ENCODE data around the gene CEP104. TPM values are rescaled to one million over a fixed set of nuclear protein-coding genes. Genes with fewer than 3 reads are reported as not detected.

Gene CEP104
- total RNA-seq, 1 experiment from 2014 or later: 47.7 TPM

GRCh38 chr1:3890389-3891328, 33.6 kb upstream of the CEP104 start:
- BruUV-seq (replicated peaks): no TSS peak
- Histone ChIP-seq H3K27me3 (ENCODE audit: insufficient read depth, low read depth) (no peaks in the 10 kb centered on the region), H3K27ac (no peak overlapping the region), H3K4me2 (no peak overlapping the region), H4K20me1 (ENCODE audit: insufficient read depth) (peaks cover 23% of the 10 kb centered on the region), H3K9me2 (ENCODE audit: insufficient read depth) (no peaks in the 10 kb centered on the region), H3K9me3 (ENCODE audit: insufficient read depth, low read depth) (no peaks in the 10 kb centered on the region), H3F3A (ENCODE audit: insufficient read depth, low read depth) (0 out of 2 replicates have a peak, but pooled peaks cover 4% of the 10 kb centered on the region), H2AFZ (no peak overlapping the region), H3K4me1 (replicated peaks; ENCODE audit: insufficient read depth) (no peaks in the 10 kb centered on the region), H3K79me2 (ENCODE audit: low read depth) (peaks cover 18% of the 10 kb centered on the region), H3K4me3 (no peak overlapping the region), H3K36me3 (ENCODE audit: low read depth) (peaks cover 3% of the 10 kb centered on the region; the same call in 1 of the 2 replicates)
- ChIA-PET POLR2A (ENCODE audit: unreplicated experiment) (no interaction called here), CTCF (no interaction called here)
- intact Hi-C loops (cut with micrococcal nuclease; ENCODE audit: unreplicated experiment): no loop called here
- no peak for DNase-seq
- TF ChIP-seq, protein P1, sequence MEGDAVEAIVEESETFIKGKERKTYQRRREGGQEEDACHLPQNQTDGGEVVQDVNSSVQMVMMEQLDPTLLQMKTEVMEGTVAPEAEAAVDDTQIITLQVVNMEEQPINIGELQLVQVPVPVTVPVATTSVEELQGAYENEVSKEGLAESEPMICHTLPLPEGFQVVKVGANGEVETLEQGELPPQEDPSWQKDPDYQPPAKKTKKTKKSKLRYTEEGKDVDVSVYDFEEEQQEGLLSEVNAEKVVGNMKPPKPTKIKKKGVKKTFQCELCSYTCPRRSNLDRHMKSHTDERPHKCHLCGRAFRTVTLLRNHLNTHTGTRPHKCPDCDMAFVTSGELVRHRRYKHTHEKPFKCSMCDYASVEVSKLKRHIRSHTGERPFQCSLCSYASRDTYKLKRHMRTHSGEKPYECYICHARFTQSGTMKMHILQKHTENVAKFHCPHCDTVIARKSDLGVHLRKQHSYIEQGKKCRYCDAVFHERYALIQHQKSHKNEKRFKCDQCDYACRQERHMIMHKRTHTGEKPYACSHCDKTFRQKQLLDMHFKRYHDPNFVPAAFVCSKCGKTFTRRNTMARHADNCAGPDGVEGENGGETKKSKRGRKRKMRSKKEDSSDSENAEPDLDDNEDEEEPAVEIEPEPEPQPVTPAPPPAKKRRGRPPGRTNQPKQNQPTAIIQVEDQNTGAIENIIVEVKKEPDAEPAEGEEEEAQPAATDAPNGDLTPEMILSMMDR (conservative IDR thresholded peaks at IDR 0.05): no peak
- no peak for TF ChIP-seq EZH2 (IDR thresholded peaks at IDR 0.05; ENCODE audit: low read depth)

DNA sequence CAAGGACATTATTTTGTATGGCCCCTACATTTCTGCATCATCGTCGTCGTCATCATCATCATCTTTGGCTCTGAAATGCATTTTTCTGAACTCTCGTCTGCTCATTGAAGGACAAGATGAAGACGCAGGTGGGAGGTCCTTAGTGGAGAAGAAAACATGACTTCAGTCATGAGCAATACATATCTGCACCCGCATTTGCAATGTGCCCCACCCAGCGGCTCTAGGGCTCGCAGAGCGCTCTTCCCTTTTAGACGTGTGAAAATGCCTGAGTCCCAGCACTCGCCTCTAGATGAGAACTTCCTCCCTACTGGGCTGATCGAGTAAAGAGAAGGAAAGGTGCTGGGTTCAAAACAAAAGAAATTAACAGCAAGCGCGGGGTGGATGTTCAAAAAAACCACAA, 32.9 kb upstream of the CEP104 start:
- no peaks in the 10 kb centered on the region for H3K4me1 ChIP-seq (replicated peaks; ENCODE audit: insufficient read depth)
- peaks cover 3% of the 10 kb centered on the region; the same call in 1 of the 2 replicates for H3K36me3 ChIP-seq (ENCODE audit: low read depth)
- TF ChIP-seq, protein P1 (conservative IDR thresholded peaks at IDR 0.05): no peak
- no peak for TF ChIP-seq EZH2 (IDR thresholded peaks at IDR 0.05; ENCODE audit: low read depth)
- no peak overlapping the region for H3K4me3 ChIP-seq
- no peak overlapping the region for H2AFZ ChIP-seq
- no peak overlapping the region for H3K4me2 ChIP-seq
- H3K79me2 ChIP-seq (ENCODE audit: low read depth): peaks cover 11% of the 10 kb centered on the region
- DNase-seq: no peak
- H3K9me2 ChIP-seq (ENCODE audit: insufficient read depth): no peaks in the 10 kb centered on the region
- ChIA-PET POLR2A (ENCODE audit: unreplicated experiment) (no interaction called here), CTCF (no interaction called here)
- peaks cover 17% of the 10 kb centered on the region for H4K20me1 ChIP-seq (ENCODE audit: insufficient read depth)
- BruUV-seq (replicated peaks): no TSS peak
- H3K27me3 ChIP-seq (ENCODE audit: insufficient read depth, low read depth): no peaks in the 10 kb centered on the region
- 0 out of 2 replicates have a peak, but pooled peaks cover 4% of the 10 kb centered on the region for H3F3A ChIP-seq (ENCODE audit: insufficient read depth, low read depth)
- H3K27ac ChIP-seq: no peak overlapping the region
- intact Hi-C loops (cut with micrococcal nuclease; ENCODE audit: unreplicated experiment): no loop called here
- H3K9me3 ChIP-seq (ENCODE audit: insufficient read depth, low read depth): no peaks in the 10 kb centered on the region

DNA sequence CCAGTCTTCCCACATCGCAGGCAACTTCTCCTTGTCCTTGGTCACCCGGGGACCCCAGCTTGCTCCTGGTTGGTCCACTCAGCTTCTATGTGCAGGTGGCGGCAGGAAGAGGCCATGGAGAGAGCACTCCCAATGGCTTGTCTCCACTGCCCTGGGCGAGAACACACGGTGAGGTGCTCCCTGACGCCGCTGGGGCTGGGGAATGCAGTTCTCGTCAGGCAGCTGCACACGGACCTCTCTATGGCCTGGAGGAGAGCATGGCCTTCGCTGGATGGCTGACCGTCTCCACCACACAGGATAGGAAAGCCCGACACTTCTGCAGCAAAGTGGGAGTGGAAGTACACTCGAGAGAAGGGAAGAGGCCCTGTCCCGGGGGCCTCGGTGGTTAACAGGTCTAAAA, 31.3 kb upstream of the CEP104 start:
- H3K79me2 ChIP-seq (ENCODE audit: low read depth): no peaks in the 10 kb centered on the region
- POLR2A ChIA-PET (ENCODE audit: unreplicated experiment): no interaction called here
- CTCF ChIA-PET: no interaction called here
- TF ChIP-seq EZH2 (IDR thresholded peaks at IDR 0.05; ENCODE audit: low read depth): no peak
- TF ChIP-seq, protein P1 (conservative IDR thresholded peaks at IDR 0.05): no peak
- peaks cover 10% of the 10 kb centered on the region for H4K20me1 ChIP-seq (ENCODE audit: insufficient read depth)
- H3K27ac ChIP-seq: no peak overlapping the region
- no peaks in the 10 kb centered on the region for H3K9me3 ChIP-seq (ENCODE audit: insufficient read depth, low read depth)
- intact Hi-C loops (cut with micrococcal nuclease; ENCODE audit: unreplicated experiment): no loop called here
- BruUV-seq (replicated peaks): no TSS peak
- H3K4me2 ChIP-seq: no peak overlapping the region
- no peaks in the 10 kb centered on the region for H3K9me2 ChIP-seq (ENCODE audit: insufficient read depth)
- DNase-seq: no peak
- no peaks in the 10 kb centered on the region for H3K4me1 ChIP-seq (replicated peaks; ENCODE audit: insufficient read depth)
- H3K27me3 ChIP-seq (ENCODE audit: insufficient read depth, low read depth): no peaks in the 10 kb centered on the region
- H3K36me3 ChIP-seq (ENCODE audit: low read depth): peaks cover 3% of the 10 kb centered on the region; the same call in 1 of the 2 replicates
- H2AFZ ChIP-seq: no peak overlapping the region
- H3K4me3 ChIP-seq: no peak overlapping the region
- H3F3A ChIP-seq (ENCODE audit: insufficient read depth, low read depth): 0 out of 2 replicates have a peak, but pooled peaks cover under 1% of the 10 kb centered on the region

Measured in PC-9 (cell line).